ENCODE results near the gene KCNQ4.

The KCNQ4 gene

DNA sequence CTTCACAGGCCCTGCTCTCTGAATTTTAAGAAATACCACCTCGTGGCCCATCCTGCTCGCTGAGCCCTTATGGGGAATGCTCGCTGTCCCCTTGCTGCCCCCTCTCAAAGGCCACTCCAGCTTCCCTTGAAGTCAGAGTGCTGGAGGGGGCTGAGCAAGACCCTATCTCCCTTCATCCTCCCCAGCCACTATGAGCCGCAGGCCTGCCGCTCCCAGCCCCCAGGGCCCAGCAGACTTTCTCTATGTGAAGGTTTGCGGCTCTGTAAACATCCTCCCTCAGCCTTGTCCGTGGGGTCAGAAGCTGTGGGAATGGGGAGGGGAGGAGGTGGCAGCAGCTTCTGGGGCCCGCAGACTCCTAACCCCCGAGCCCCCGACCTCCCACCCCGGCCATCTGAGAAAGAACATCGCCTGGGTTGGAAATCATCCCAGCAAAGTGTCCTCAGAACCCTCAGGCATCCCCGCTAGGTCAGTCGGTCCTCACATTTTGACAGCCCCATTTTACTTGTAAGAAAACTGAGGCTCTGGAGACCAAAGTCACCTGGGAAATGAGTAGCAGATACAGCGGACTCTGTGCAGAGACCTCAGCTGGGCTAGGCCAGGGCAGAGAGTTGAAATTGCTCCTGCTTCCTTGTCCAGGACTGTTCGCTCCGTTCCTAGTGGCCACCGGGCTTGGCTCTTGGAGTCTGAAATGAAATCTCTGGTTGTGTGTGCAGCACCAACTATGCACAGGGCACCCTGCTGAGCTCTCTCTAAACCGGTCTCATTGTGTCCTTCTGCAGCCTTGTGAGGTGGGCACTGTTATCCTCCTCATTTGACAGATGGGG lies 4.4 kb downstream of the KCNQ4 start:
- H4K20me1 ChIP-seq (ENCODE audit: insufficient read depth, low read length) = no peaks in the 10 kb centered on the region
- H3K27me3 ChIP-seq (ENCODE audit: low read depth, low read length) = no peaks in the 10 kb centered on the region
- H3K4me3 ChIP-seq (ENCODE audit: low read length) = no peak overlapping the region
- H3K4me2 ChIP-seq (ENCODE audit: low read length) = no peak overlapping the region
- no peak for TF ChIP-seq EZH2phosphoT487 (IDR thresholded peaks at IDR 0.05; ENCODE audit: low read depth)
- TF ChIP-seq, protein P1, sequence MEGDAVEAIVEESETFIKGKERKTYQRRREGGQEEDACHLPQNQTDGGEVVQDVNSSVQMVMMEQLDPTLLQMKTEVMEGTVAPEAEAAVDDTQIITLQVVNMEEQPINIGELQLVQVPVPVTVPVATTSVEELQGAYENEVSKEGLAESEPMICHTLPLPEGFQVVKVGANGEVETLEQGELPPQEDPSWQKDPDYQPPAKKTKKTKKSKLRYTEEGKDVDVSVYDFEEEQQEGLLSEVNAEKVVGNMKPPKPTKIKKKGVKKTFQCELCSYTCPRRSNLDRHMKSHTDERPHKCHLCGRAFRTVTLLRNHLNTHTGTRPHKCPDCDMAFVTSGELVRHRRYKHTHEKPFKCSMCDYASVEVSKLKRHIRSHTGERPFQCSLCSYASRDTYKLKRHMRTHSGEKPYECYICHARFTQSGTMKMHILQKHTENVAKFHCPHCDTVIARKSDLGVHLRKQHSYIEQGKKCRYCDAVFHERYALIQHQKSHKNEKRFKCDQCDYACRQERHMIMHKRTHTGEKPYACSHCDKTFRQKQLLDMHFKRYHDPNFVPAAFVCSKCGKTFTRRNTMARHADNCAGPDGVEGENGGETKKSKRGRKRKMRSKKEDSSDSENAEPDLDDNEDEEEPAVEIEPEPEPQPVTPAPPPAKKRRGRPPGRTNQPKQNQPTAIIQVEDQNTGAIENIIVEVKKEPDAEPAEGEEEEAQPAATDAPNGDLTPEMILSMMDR (IDR thresholded peaks at IDR 0.05; ENCODE audit: low read depth, low read length) = no peak
- peaks cover 8% of the 10 kb centered on the region for H3K4me1 ChIP-seq (ENCODE audit: low read length)
- H2AFZ ChIP-seq (ENCODE audit: low read depth, low read length) = no peak overlapping the region
- no peak overlapping the region for H3K9ac ChIP-seq (ENCODE audit: low read length)
- H3K79me2 ChIP-seq (ENCODE audit: low read length) = peaks cover 4% of the 10 kb centered on the region; the same call in 1 of the 2 replicates
- H3K36me3 ChIP-seq (replicated peaks; ENCODE audit: low read depth, low read length) = no peaks in the 10 kb centered on the region
- no peak overlapping the region for H3K27ac ChIP-seq (ENCODE audit: low read length)
- H3K9me3 ChIP-seq (ENCODE audit: insufficient read depth, low read length) = no peaks in the 10 kb centered on the region

- H3K27me3 ChIP-seq (ENCODE audit: low read depth, low read length) = no peaks in the 10 kb centered on the region
- H4K20me1 ChIP-seq (ENCODE audit: insufficient read depth, low read length) = no peaks in the 10 kb centered on the region
- H3K9me3 ChIP-seq (ENCODE audit: insufficient read depth, low read length) = no peaks in the 10 kb centered on the region
- no peak overlapping the region for H2AFZ ChIP-seq (ENCODE audit: low read depth, low read length)
- peaks cover 4% of the 10 kb centered on the region; the same call in 1 of the 2 replicates for H3K79me2 ChIP-seq (ENCODE audit: low read length)
- H3K36me3 ChIP-seq (replicated peaks; ENCODE audit: low read depth, low read length) = no peaks in the 10 kb centered on the region
- H3K27ac ChIP-seq (ENCODE audit: low read length) = no peak overlapping the region
- no peak overlapping the region for H3K4me3 ChIP-seq (ENCODE audit: low read length)
- TF ChIP-seq, protein P1 (IDR thresholded peaks at IDR 0.05; ENCODE audit: low read depth, low read length) = no peak
- TF ChIP-seq EZH2phosphoT487 (IDR thresholded peaks at IDR 0.05; ENCODE audit: low read depth) = no peak
- no peak overlapping the region for H3K9ac ChIP-seq (ENCODE audit: low read length)
- no peak overlapping the region for H3K4me2 ChIP-seq (ENCODE audit: low read length)
- peaks cover 6% of the 10 kb centered on the region for H3K4me1 ChIP-seq (ENCODE audit: low read length)
These were observed 5.2 kb downstream of the KCNQ4 start for GRCh38 chr1:40788561-40789341.

- no peak overlapping the region for H3K4me3 ChIP-seq (ENCODE audit: low read length)
- TF ChIP-seq, protein P1 (IDR thresholded peaks at IDR 0.05; ENCODE audit: low read depth, low read length) = no peak
- no peak for TF ChIP-seq EZH2phosphoT487 (IDR thresholded peaks at IDR 0.05; ENCODE audit: low read depth)
- H3K79me2 ChIP-seq (ENCODE audit: low read length) = peaks cover 4% of the 10 kb centered on the region; the same call in 1 of the 2 replicates
- no peaks in the 10 kb centered on the region for H3K36me3 ChIP-seq (replicated peaks; ENCODE audit: low read depth, low read length)
- H3K9me3 ChIP-seq (ENCODE audit: insufficient read depth, low read length) = no peaks in the 10 kb centered on the region
- no peaks in the 10 kb centered on the region for H3K27me3 ChIP-seq (ENCODE audit: low read depth, low read length)
- no peak overlapping the region for H3K4me2 ChIP-seq (ENCODE audit: low read length)
- H3K4me1 ChIP-seq (ENCODE audit: low read length) = peaks cover 8% of the 10 kb centered on the region
- no peak overlapping the region for H2AFZ ChIP-seq (ENCODE audit: low read depth, low read length)
- no peak overlapping the region for H3K9ac ChIP-seq (ENCODE audit: low read length)
- H4K20me1 ChIP-seq (ENCODE audit: insufficient read depth, low read length) = no peaks in the 10 kb centered on the region
- H3K27ac ChIP-seq (ENCODE audit: low read length) = no peak overlapping the region
These were observed 5.7 kb downstream of the KCNQ4 start for GRCh38 chr1:40789342-40789598.

DNA sequence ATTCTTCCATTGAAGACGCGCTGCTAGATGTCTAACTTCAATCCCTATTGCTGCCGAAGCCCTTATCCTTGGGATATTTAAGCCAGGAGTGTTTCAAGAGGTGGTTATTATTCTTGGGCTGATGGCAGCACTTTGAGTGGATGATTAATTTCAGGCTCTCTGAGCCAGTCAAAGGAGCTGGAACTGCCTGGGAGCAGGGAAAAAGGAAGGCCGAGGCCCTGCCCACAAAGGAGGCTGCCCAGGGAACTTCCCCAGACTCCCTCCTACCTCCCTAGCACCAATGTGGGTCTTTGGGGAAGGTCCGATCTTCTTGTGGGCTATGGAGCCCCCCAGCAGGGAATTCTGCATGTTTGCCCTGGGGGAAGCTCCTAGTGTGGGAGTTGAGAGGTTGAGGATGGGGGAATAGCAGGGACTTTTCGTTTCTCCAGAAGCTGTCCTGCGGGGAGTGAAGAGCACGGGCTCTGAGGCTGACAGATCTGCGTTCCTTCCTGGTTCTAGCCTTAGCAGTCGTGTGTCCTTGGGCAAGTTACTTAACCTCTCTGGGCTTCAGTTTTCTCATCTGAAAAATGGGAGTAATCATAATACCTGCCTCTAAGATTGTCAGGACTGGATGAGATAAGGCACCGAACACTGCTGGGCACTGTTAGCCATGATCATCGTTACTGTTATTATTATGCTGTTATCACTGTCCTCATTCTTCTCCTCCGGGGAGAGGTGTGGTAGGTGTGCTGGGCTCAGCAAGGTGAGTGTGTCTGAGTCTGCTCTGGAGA lies 6.3 kb downstream of the KCNQ4 start:
- no peak for TF ChIP-seq EZH2phosphoT487 (IDR thresholded peaks at IDR 0.05; ENCODE audit: low read depth)
- TF ChIP-seq, protein P1 (IDR thresholded peaks at IDR 0.05; ENCODE audit: low read depth, low read length) = no peak
- no peak overlapping the region for H3K9ac ChIP-seq (ENCODE audit: low read length)
- H3K27me3 ChIP-seq (ENCODE audit: low read depth, low read length) = no peaks in the 10 kb centered on the region
- H4K20me1 ChIP-seq (ENCODE audit: insufficient read depth, low read length) = no peaks in the 10 kb centered on the region
- no peaks in the 10 kb centered on the region for H3K9me3 ChIP-seq (ENCODE audit: insufficient read depth, low read length)
- no peak overlapping the region for H3K4me2 ChIP-seq (ENCODE audit: low read length)
- no peaks in the 10 kb centered on the region for H3K36me3 ChIP-seq (replicated peaks; ENCODE audit: low read depth, low read length)
- no peak overlapping the region for H2AFZ ChIP-seq (ENCODE audit: low read depth, low read length)
- H3K79me2 ChIP-seq (ENCODE audit: low read length) = peaks cover 2% of the 10 kb centered on the region; the same call in 1 of the 2 replicates
- H3K27ac ChIP-seq (ENCODE audit: low read length) = no peak overlapping the region
- H3K4me1 ChIP-seq (ENCODE audit: low read length) = peaks cover 9% of the 10 kb centered on the region
- no peak overlapping the region for H3K4me3 ChIP-seq (ENCODE audit: low read length)
